HL-60 (cell line): ENCODE measurements around the gene NOG.

Experiments used
- CTCF ChIP-seq: IDR thresholded peaks from one replicate; pipeline ENCODE4 v1.5.1; 2011; ENCODE audit warnings: low read length, control low read depth, inconsistent platforms; ENCODE audit not compliant: insufficient read depth
- GABPA ChIP-seq: IDR thresholded peaks from 2 replicates; pipeline ENCODE4 v1.6.1; 2012; ENCODE audit warnings: low read depth
- POLR2AphosphoS5 ChIP-seq: IDR thresholded peaks from 2 replicates; pipeline ENCODE4 v1.6.1; 2012; ENCODE audit warnings: low read depth
- REST ChIP-seq: IDR thresholded peaks from 2 replicates; pipeline ENCODE4 v1.6.1; 2012; ENCODE audit warnings: low read depth; ENCODE audit not compliant: insufficient replicate concordance

GRCh38 chr17:56624309-56624708 lies 30.8 kb downstream of the NOG start:
- TF ChIP-seq CTCF, result no peak
- TF ChIP-seq GABPA, result no peak
- TF ChIP-seq REST, result no peak
- TF ChIP-seq POLR2AphosphoS5, result no peak
